ENCODE data around the gene F7. TPM values are rescaled to one million over a fixed set of nuclear protein-coding genes. Genes with fewer than 3 reads are reported as not detected.
A peak's percentile ranks its signal among the peaks of the same experiment; 100 is the strongest.

F7 gene
- polyA plus RNA-seq, 4 donors: 0.24 to 45.3 TPM; not detected in 2

- Histone ChIP-seq H3K27me3 (ENCODE audit: control insufficient read depth in 3 of 3, insufficient read depth in 3 of 3, low read length in 3 of 3) (peaks cover 0 to 9% (median 0%) of the 10 kb centered on the region in 3 donors), H3K9me3 (ENCODE audit: control insufficient read depth in 2 of 2, insufficient read depth in 1 of 2, low read depth in 1 of 2, low read length in 1 of 2) (no peaks in the 10 kb centered on the region), H3K36me3 (ENCODE audit: control insufficient read depth in 3 of 3, insufficient read depth in 2 of 3, low read depth in 1 of 3, low read length in 3 of 3) (peaks cover 0 to 22% (median 0%) of the 10 kb centered on the region in 3 donors), H3K4me3 (ENCODE audit: low read depth in 1 of 3, low read length in 3 of 3) (no peak overlapping the region), H3K27ac (ENCODE audit: low read depth in 1 of 3, low read length in 2 of 3) (no peak overlapping the region), H3K4me1 (ENCODE audit: control insufficient read depth in 3 of 3, insufficient read depth in 2 of 3, low read depth in 1 of 3, low read length in 2 of 3) (peaks cover 0 to 17% (median 0%) of the 10 kb centered on the region in 3 donors)
- no peak for FAIRE-seq
- no peak for DNase-seq
- WGBS, 3 donors: 66 to 73% (median 73%) methylated on average over 24 to 28 of the region's 28 CpGs
Observed at GRCh38 chr13:113151745-113152690, 46.4 kb downstream of the F7 start.

GRCh38 chr13:113152691-113152983, 47.0 kb downstream of the F7 start:
- WGBS, 3 donors: 0 to 44% (median 29%) methylated on average over 1 to 2 of the region's 2 CpGs
- H3K4me3 ChIP-seq (ENCODE audit: low read depth in 1 of 3, low read length in 3 of 3): peak overlapping the region in 2 of 3 donors; percentile 48 to 59
- FAIRE-seq: no peak
- H3K9me3 ChIP-seq (ENCODE audit: control insufficient read depth in 2 of 2, insufficient read depth in 1 of 2, low read depth in 1 of 2, low read length in 1 of 2): no peaks in the 10 kb centered on the region
- no peak for DNase-seq
- no peak overlapping the region for H3K27ac ChIP-seq (ENCODE audit: low read depth in 1 of 3, low read length in 2 of 3)
- peaks cover 0 to 17% (median 0%) of the 10 kb centered on the region in 3 donors for H3K36me3 ChIP-seq (ENCODE audit: control insufficient read depth in 3 of 3, insufficient read depth in 2 of 3, low read depth in 1 of 3, low read length in 3 of 3)
- H3K4me1 ChIP-seq (ENCODE audit: control insufficient read depth in 3 of 3, insufficient read depth in 2 of 3, low read depth in 1 of 3, low read length in 2 of 3): peaks cover 0 to 17% (median 0%) of the 10 kb centered on the region in 3 donors
- peaks cover 0 to 9% (median 0%) of the 10 kb centered on the region in 3 donors for H3K27me3 ChIP-seq (ENCODE audit: control insufficient read depth in 3 of 3, insufficient read depth in 3 of 3, low read length in 3 of 3)

- 6 to 14% (median 12%) methylated on average over 56 to 60 of the region's 60 CpGs for WGBS, 3 donors
- peaks cover 0 to 17% (median 0%) of the 10 kb centered on the region in 3 donors for H3K36me3 ChIP-seq (ENCODE audit: control insufficient read depth in 3 of 3, insufficient read depth in 2 of 3, low read depth in 1 of 3, low read length in 3 of 3)
- DNase-seq (peak; percentile 28 to 75), FAIRE-seq (no peak)
- peak overlapping the region; percentile 19 to 59 (median 48) for H3K4me3 ChIP-seq (ENCODE audit: low read depth in 1 of 3, low read length in 3 of 3)
- peaks cover 0 to 20% (median 0%) of the 10 kb centered on the region in 3 donors for H3K4me1 ChIP-seq (ENCODE audit: control insufficient read depth in 3 of 3, insufficient read depth in 2 of 3, low read depth in 1 of 3, low read length in 2 of 3)
- peak overlapping the region; percentile 58 to 83 (median 71) for H3K27ac ChIP-seq (ENCODE audit: low read depth in 1 of 3, low read length in 2 of 3)
- peaks cover 0 to 9% (median 0%) of the 10 kb centered on the region in 3 donors for H3K27me3 ChIP-seq (ENCODE audit: control insufficient read depth in 3 of 3, insufficient read depth in 3 of 3, low read length in 3 of 3)
- no peaks in the 10 kb centered on the region for H3K9me3 ChIP-seq (ENCODE audit: control insufficient read depth in 2 of 2, insufficient read depth in 1 of 2, low read depth in 1 of 2, low read length in 1 of 2)
Observed at GRCh38 chr13:113152984-113153809, 47.6 kb downstream of the F7 start.

- H3K27ac ChIP-seq (ENCODE audit: low read depth in 1 of 3, low read length in 2 of 3): peak overlapping the region in 1 of 3 donors; percentile 71
- H3K27me3 ChIP-seq (ENCODE audit: control insufficient read depth in 3 of 3, insufficient read depth in 3 of 3, low read length in 3 of 3): peaks cover 0 to 9% (median 0%) of the 10 kb centered on the region in 3 donors
- no peak for FAIRE-seq
- 3 to 5% (median 4%) methylated on average over 25 to 44 of the region's 76 CpGs for WGBS, 3 donors
- H3K4me3 ChIP-seq (ENCODE audit: low read depth in 1 of 3, low read length in 3 of 3): peak overlapping the region; percentile 19 to 59 (median 48)
- H3K9me3 ChIP-seq (ENCODE audit: control insufficient read depth in 2 of 2, insufficient read depth in 1 of 2, low read depth in 1 of 2, low read length in 1 of 2): no peaks in the 10 kb centered on the region
- peaks cover 0 to 11% (median 0%) of the 10 kb centered on the region in 3 donors for H3K36me3 ChIP-seq (ENCODE audit: control insufficient read depth in 3 of 3, insufficient read depth in 2 of 3, low read depth in 1 of 3, low read length in 3 of 3)
- DNase-seq: peak; percentile 61 to 71
- H3K4me1 ChIP-seq (ENCODE audit: control insufficient read depth in 3 of 3, insufficient read depth in 2 of 3, low read depth in 1 of 3, low read length in 2 of 3): peaks cover 0 to 25% (median 0%) of the 10 kb centered on the region in 3 donors
Observed at GRCh38 chr13:113153810-113154748, 48.5 kb downstream of the F7 start.

DNA sequence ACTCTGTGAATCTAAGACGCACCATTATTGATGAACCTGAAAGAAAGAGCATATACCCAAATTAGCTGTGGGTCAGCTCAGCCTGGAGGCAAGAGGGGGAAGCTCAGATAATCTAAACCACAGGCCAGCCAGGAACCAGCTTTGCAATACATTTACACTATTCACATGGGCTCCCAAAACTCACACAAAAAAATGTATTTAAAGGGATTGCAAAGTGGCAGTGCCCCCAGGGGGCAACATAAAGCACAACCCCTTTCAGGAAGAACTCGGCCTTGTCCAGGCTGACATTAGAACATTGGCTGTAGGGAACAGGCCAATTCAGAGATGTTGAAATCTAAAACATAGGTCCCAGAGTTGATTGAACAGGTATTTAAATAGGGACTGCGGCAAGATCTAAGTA, 49.6 kb downstream of the F7 start:
- Histone ChIP-seq H3K36me3 (ENCODE audit: control insufficient read depth in 3 of 3, insufficient read depth in 2 of 3, low read depth in 1 of 3, low read length in 3 of 3) (peaks cover 0 to under 1% (median 0%) of the 10 kb centered on the region in 3 donors), H3K4me3 (ENCODE audit: low read depth in 1 of 3, low read length in 3 of 3) (no peak overlapping the region), H3K27me3 (ENCODE audit: control insufficient read depth in 3 of 3, insufficient read depth in 3 of 3, low read length in 3 of 3) (peaks cover 0 to 9% (median 0%) of the 10 kb centered on the region in 3 donors), H3K4me1 (ENCODE audit: control insufficient read depth in 3 of 3, insufficient read depth in 2 of 3, low read depth in 1 of 3, low read length in 2 of 3) (peaks cover 0 to 25% (median 0%) of the 10 kb centered on the region in 3 donors), H3K9me3 (ENCODE audit: control insufficient read depth in 2 of 2, insufficient read depth in 1 of 2, low read depth in 1 of 2, low read length in 1 of 2) (no peaks in the 10 kb centered on the region), H3K27ac (ENCODE audit: low read depth in 1 of 3, low read length in 2 of 3) (no peak overlapping the region)
- WGBS, 3 donors: 86 to 93% (median 92%) methylated on average over 3 of the region's 3 CpGs
- FAIRE-seq: no peak
- no peak for DNase-seq

DNA sequence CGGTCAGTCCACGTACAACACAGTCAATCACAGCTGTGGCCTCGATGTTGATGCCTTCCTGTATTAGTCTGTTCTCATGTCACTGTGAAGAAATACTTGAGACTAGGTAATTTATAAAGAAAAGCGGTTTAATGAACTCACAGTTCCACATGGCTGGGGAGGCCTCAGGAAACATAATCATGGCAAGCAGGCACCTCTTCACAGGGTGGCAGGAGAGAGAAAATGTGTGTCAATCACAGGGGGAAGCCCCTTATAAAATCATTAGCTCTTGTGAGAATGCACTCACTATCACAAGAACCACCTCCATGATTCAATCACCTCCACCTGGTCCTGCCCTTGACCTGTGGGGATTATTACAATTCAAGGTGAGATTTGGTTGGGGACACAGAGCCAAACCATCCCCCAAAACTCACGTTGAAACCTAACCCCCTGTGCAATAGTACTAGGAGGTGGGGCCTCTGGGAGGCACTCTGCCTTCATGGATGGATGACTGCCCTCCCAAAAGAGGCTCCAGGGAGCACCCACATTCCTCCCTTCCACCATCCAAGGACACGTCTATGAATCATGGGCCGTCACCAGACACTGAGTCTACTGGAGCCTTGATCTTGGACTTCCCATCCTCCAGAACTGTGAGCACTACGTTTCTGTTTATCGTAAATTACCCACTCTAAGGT, 50.5 kb downstream of the F7 start:
- H3K27ac ChIP-seq (ENCODE audit: low read depth in 1 of 3, low read length in 2 of 3): no peak overlapping the region
- no peak overlapping the region for H3K4me3 ChIP-seq (ENCODE audit: low read depth in 1 of 3, low read length in 3 of 3)
- DNase-seq (no peak), FAIRE-seq (no peak)
- H3K36me3 ChIP-seq (ENCODE audit: control insufficient read depth in 3 of 3, insufficient read depth in 2 of 3, low read depth in 1 of 3, low read length in 3 of 3): no peaks in the 10 kb centered on the region
- H3K4me1 ChIP-seq (ENCODE audit: control insufficient read depth in 3 of 3, insufficient read depth in 2 of 3, low read depth in 1 of 3, low read length in 2 of 3): peaks cover 0 to 25% (median 0%) of the 10 kb centered on the region in 3 donors
- no peaks in the 10 kb centered on the region for H3K9me3 ChIP-seq (ENCODE audit: control insufficient read depth in 2 of 2, insufficient read depth in 1 of 2, low read depth in 1 of 2, low read length in 1 of 2)
- peaks cover 0 to 12% (median 0%) of the 10 kb centered on the region in 3 donors for H3K27me3 ChIP-seq (ENCODE audit: control insufficient read depth in 3 of 3, insufficient read depth in 3 of 3, low read length in 3 of 3)
- WGBS, 3 donors: 92 to 96% (median 92%) methylated on average over 9 of the region's 9 CpGs

DNA sequence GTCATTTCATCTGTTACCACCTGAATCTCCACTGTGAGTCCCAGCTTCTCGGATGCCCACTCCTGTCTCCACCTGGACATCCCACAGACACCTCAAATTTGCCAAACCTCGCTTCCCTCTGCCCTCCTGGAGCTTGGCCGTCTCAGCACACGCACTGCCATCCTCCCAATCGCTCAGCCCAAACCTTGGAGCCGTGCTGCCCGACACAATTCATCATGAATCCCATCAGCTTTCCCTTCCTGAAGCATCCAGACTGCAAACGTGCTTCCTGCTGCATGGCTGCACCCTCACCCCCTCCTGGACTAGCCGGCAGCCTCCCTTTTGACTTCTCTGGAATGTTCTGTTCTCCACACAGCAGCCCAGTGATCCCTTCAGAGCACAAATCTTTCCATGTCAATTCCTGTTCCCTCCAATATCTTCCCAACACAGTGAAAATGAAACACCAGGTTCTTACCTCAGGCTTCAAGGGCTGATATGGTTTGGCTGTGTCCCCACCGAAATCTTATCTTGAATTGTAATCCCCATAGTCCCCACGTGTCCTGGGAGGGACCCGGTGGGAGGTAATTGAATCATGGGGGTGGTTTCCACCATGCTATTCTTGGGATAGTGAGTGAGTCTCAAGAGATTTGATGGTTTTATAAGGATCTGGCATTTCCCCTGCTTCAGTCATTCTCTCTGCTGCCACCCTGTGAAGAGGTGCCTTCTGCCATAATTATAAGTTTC, 51.8 kb downstream of the F7 start:
- Histone ChIP-seq H3K9me3 (ENCODE audit: control insufficient read depth in 2 of 2, insufficient read depth in 1 of 2, low read depth in 1 of 2, low read length in 1 of 2) (no peaks in the 10 kb centered on the region), H3K27me3 (ENCODE audit: control insufficient read depth in 3 of 3, insufficient read depth in 3 of 3, low read length in 3 of 3) (peaks cover 0 to 11% (median 0%) of the 10 kb centered on the region in 3 donors), H3K27ac (ENCODE audit: low read depth in 1 of 3, low read length in 2 of 3) (no peak overlapping the region), H3K36me3 (ENCODE audit: control insufficient read depth in 3 of 3, insufficient read depth in 2 of 3, low read depth in 1 of 3, low read length in 3 of 3) (no peaks in the 10 kb centered on the region), H3K4me3 (ENCODE audit: low read depth in 1 of 3, low read length in 3 of 3) (no peak overlapping the region), H3K4me1 (ENCODE audit: control insufficient read depth in 3 of 3, insufficient read depth in 2 of 3, low read depth in 1 of 3, low read length in 2 of 3) (peaks cover 0 to 20% (median 0%) of the 10 kb centered on the region in 3 donors)
- no peak for DNase-seq
- WGBS, 3 donors: 74 to 79% (median 77%) methylated on average over 12 of the region's 12 CpGs
- no peak for FAIRE-seq
